GM11168 (cell line): Measurements from ENCODE around the gene CPED1.
"Not testable (repeated sequence)": the region's sequence is repeated elsewhere in the genome, so short reads cannot be mapped to it uniquely, and the experiment has no call there.

Source experiments
- in situ Hi-C: fragments of 300-500 bp; cut with MboI; formaldehyde crosslinking; loops from one replicate; pipeline ENCODE4 v1.12.0; 2022; ENCODE audit warnings: low sequenced_read_pairs; ENCODE audit not compliant: unreplicated experiment

Gene CPED1

GRCh38 chr7:121285066-121285667, 296.7 kb downstream of the CPED1 start:
- in situ Hi-C loops: no loop called here

GRCh38 chr7:121286186-121286585, 297.7 kb downstream of the CPED1 start:
- in situ Hi-C loops: no loop called here

- in situ Hi-C loops: no loop called here
Measured at GRCh38 chr7:121286742-121287734, 298.5 kb downstream of the CPED1 start.

GRCh38 chr7:121288894-121289293, 300.4 kb downstream of the CPED1 start:
- in situ Hi-C loops: no loop called here

- in situ Hi-C loops: not testable (repeated sequence)
Measured at GRCh38 chr7:121289930-121290329, 301.4 kb downstream of the CPED1 start.

- in situ Hi-C loops: no loop called here
Measured at GRCh38 chr7:121294448-121294992, 306.0 kb downstream of the CPED1 start.

- in situ Hi-C loops: no loop called here
Measured at GRCh38 chr7:121297843-121298242, 309.3 kb downstream of the CPED1 start.

GRCh38 chr7:121298831-121299239, 310.3 kb downstream of the CPED1 start:
- in situ Hi-C loops: no loop called here

GRCh38 chr7:121300685-121301420, 312.3 kb downstream of the CPED1 start:
- in situ Hi-C loops: no loop called here

- in situ Hi-C loops: no loop called here
Measured at GRCh38 chr7:121301446-121302213, 313.1 kb downstream of the CPED1 start.

- in situ Hi-C loops: no loop called here
Measured at GRCh38 chr7:121302214-121302745, 313.8 kb downstream of the CPED1 start.

- in situ Hi-C loops: no loop called here
Measured at GRCh38 chr7:121303422-121304101, 315.1 kb downstream of the CPED1 start.

GRCh38 chr7:121304102-121304658, 315.7 kb downstream of the CPED1 start:
- in situ Hi-C loops: no loop called here

- in situ Hi-C loops: no loop called here
Measured at GRCh38 chr7:121305109-121305508, 316.6 kb downstream of the CPED1 start.

GRCh38 chr7:121306565-121306964, 318.1 kb downstream of the CPED1 start:
- in situ Hi-C loops: no loop called here

- in situ Hi-C loops: no loop called here
Measured at GRCh38 chr7:121307021-121307574, 318.6 kb downstream of the CPED1 start.

- in situ Hi-C loops: no loop called here
Measured at GRCh38 chr7:121313220-121313792, 324.8 kb downstream of the CPED1 start.
